ENCODE measurements around the gene FAM50A.

The FAM50A gene

GRCh38 chrX:154469114-154469513 is 25.2 kb downstream of the FAM50A start:
- no peak for TF ChIP-seq ZNF324 (tag by site-specific recombination; IDR thresholded peaks at IDR 0.05)
- no peak for TF ChIP-seq PRDM6 (tag by site-specific recombination; IDR thresholded peaks at IDR 0.05)
- no peak for TF ChIP-seq ZNF214 (tag by site-specific recombination; IDR thresholded peaks at IDR 0.05; ENCODE audit: borderline replicate concordance)
- TF ChIP-seq ZNF202 (tag by site-specific recombination; IDR thresholded peaks at IDR 0.05; ENCODE audit: borderline replicate concordance), result no peak
- no peak for TF ChIP-seq ZNF184 (tag by site-specific recombination; IDR thresholded peaks at IDR 0.05)
- TF ChIP-seq, protein P1, sequence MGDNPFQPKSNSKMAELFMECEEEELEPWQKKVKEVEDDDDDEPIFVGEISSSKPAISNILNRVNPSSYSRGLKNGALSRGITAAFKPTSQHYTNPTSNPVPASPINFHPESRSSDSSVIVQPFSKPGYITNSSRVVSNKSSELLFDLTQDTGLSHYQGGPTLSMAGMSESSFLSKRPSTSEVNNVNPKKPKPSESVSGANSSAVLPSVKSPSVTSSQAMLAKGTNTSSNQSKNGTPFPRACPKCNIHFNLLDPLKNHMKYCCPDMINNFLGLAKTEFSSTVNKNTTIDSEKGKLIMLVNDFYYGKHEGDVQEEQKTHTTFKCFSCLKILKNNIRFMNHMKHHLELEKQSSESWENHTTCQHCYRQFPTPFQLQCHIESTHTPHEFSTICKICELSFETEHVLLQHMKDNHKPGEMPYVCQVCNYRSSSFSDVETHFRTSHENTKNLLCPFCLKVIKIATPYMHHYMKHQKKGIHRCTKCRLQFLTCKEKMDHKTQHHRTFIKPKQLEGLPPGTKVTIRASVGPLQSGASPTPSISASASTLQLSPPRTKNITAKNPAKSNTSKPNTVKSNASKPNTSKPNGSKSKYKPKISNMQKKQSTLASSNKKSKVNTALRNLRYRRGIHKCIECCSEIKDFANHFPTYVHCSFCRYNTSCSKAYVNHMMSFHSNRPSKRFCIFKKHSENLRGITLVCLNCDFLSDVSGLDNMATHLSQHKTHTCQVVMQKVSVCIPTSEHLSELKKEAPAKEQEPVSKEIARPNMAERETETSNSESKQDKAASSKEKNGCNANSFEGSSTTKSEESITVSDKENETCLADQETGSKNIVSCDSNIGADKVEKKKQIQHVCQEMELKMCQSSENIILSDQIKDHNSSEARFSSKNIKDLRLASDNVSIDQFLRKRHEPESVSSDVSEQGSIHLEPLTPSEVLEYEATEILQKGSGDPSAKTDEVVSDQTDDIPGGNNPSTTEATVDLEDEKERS (tag by site-specific recombination; IDR thresholded peaks at IDR 0.05), result no peak
- no peak for TF ChIP-seq ZNF292 (tag by site-specific recombination; IDR thresholded peaks at IDR 0.05; ENCODE audit: borderline replicate concordance, low read depth)
- no peak for TF ChIP-seq ZNF37A (tag by site-specific recombination; IDR thresholded peaks at IDR 0.05)
- TF ChIP-seq ZFP41 (tag by site-specific recombination; IDR thresholded peaks at IDR 0.05; ENCODE audit: borderline replicate concordance), result no peak
- no peak for TF ChIP-seq HOXA7 (CRISPR knock-in tag; IDR thresholded peaks at IDR 0.05; ENCODE audit: borderline replicate concordance)
- no peak for TF ChIP-seq ZNF76 (tag by site-specific recombination; IDR thresholded peaks at IDR 0.05; ENCODE audit: borderline replicate concordance, low read depth)
- ChIA-PET CTCF (no interaction called here), POLR2A (interaction anchor here (0.5 to 1.5 kb wide), 3 partner anchors 10 to 52 kb away, joined by 3 to 4 read pairs (median 3); partner anchors contain the start of gene SLC10A3)
- no peaks in the 10 kb centered on the region for H3K4me1 ChIP-seq (ENCODE audit: control insufficient read depth, insufficient read depth, low read length)
- H3K4me3 ChIP-seq (ENCODE audit: low read depth, low read length), result no peak overlapping the region
- H3K9me3 ChIP-seq (ENCODE audit: control insufficient read depth, insufficient read depth, low read depth, low read length), result no peaks in the 10 kb centered on the region
- no peak overlapping the region for H3K27ac ChIP-seq (ENCODE audit: extremely low read depth, low read depth, low read length)
- H3K36me3 ChIP-seq (ENCODE audit: control insufficient read depth in 2 of 2, insufficient read depth in 1 of 2, low read length in 2 of 2), result peaks cover 0 to 89% of the 10 kb centered on the region in 2 experiments; a peak in 2 of 3 replicates

DNA sequence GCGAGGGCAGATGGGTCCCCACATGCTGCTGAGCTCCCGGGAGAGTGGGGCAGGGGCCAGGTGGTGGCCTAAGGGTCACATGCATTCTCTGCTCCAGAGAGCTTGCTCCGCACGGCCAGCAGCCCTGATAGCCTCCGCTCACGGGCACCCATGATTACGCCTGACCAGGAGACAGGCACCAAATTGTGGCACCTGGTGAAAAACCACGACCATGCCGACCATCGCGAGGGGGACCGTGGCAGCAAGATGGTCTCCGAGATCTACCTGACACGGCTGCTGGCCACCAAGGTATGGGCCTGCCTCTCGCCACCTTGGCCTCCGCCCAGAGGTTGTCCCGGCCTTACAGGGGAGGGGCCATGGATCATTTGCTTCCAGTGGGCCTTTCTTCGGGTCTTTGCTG is 25.9 kb downstream of the FAM50A start:
- peaks cover 0 to 82% of the 10 kb centered on the region in 2 experiments; a peak in 2 of 3 replicates for H3K36me3 ChIP-seq (ENCODE audit: control insufficient read depth in 2 of 2, insufficient read depth in 1 of 2, low read length in 2 of 2)
- H3K9me3 ChIP-seq (ENCODE audit: control insufficient read depth, insufficient read depth, low read depth, low read length), result no peaks in the 10 kb centered on the region
- ChIA-PET CTCF (no interaction called here), POLR2A (interaction anchor here (0.5 kb wide), 1 partner anchor 53 kb away, joined by 3 read pairs; no protein-coding TSS in a partner anchor)
- no peak for TF ChIP-seq ZNF701 (tag by site-specific recombination; IDR thresholded peaks at IDR 0.05)
- TF ChIP-seq ZSCAN23 (tag by site-specific recombination; IDR thresholded peaks at IDR 0.05), result no peak
- TF ChIP-seq ZNF768 (tag by site-specific recombination; IDR thresholded peaks at IDR 0.05), result no peak
- TF ChIP-seq ZNF529 (tag by site-specific recombination; IDR thresholded peaks at IDR 0.05; ENCODE audit: insufficient replicate concordance), result no peak
- TF ChIP-seq, protein P2, sequence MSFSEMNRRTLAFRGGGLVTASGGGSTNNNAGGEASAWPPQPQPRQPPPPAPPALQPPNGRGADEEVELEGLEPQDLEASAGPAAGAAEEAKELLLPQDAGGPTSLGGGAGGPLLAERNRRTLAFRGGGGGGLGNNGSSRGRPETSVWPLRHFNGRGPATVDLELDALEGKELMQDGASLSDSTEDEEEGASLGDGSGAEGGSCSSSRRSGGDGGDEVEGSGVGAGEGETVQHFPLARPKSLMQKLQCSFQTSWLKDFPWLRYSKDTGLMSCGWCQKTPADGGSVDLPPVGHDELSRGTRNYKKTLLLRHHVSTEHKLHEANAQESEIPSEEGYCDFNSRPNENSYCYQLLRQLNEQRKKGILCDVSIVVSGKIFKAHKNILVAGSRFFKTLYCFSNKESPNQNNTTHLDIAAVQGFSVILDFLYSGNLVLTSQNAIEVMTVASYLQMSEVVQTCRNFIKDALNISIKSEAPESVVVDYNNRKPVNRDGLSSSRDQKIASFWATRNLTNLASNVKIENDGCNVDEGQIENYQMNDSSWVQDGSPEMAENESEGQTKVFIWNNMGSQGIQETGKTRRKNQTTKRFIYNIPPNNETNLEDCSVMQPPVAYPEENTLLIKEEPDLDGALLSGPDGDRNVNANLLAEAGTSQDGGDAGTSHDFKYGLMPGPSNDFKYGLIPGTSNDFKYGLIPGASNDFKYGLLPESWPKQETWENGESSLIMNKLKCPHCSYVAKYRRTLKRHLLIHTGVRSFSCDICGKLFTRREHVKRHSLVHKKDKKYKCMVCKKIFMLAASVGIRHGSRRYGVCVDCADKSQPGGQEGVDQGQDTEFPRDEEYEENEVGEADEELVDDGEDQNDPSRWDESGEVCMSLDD (tag by site-specific recombination; IDR thresholded peaks at IDR 0.05), result no peak
- no peak for TF ChIP-seq REPIN1 (tag by site-specific recombination; IDR thresholded peaks at IDR 0.05; ENCODE audit: low read depth)
- TF ChIP-seq ZBTB1 (tag by site-specific recombination; IDR thresholded peaks at IDR 0.05), result no peak
- TF ChIP-seq ZNF211 (tag by site-specific recombination; IDR thresholded peaks at IDR 0.05; ENCODE audit: low read depth), result no peak
- no peak for TF ChIP-seq ZNF391 (tag by site-specific recombination; IDR thresholded peaks at IDR 0.05; ENCODE audit: borderline replicate concordance, low read depth)
- no peak for TF ChIP-seq ZNF24 (tag by site-specific recombination; IDR thresholded peaks at IDR 0.05)
- TF ChIP-seq ZNF621 (tag by site-specific recombination; IDR thresholded peaks at IDR 0.05), result no peak
- TF ChIP-seq SCRT1 (tag by site-specific recombination; IDR thresholded peaks at IDR 0.05; ENCODE audit: borderline replicate concordance), result no peak
- no peak for TF ChIP-seq MEIS1 (CRISPR knock-in tag; IDR thresholded peaks at IDR 0.05; ENCODE audit: borderline replicate concordance)
- no peak for TF ChIP-seq ZFP37 (tag by site-specific recombination; IDR thresholded peaks at IDR 0.05)
- TF ChIP-seq FEZF1 (tag by site-specific recombination; IDR thresholded peaks at IDR 0.05), result no peak
- no peak for TF ChIP-seq ZNF184 (tag by site-specific recombination; IDR thresholded peaks at IDR 0.05)
- no peak for TF ChIP-seq ZNF473 (tag by site-specific recombination; IDR thresholded peaks at IDR 0.05)
- TF ChIP-seq, protein P3, sequence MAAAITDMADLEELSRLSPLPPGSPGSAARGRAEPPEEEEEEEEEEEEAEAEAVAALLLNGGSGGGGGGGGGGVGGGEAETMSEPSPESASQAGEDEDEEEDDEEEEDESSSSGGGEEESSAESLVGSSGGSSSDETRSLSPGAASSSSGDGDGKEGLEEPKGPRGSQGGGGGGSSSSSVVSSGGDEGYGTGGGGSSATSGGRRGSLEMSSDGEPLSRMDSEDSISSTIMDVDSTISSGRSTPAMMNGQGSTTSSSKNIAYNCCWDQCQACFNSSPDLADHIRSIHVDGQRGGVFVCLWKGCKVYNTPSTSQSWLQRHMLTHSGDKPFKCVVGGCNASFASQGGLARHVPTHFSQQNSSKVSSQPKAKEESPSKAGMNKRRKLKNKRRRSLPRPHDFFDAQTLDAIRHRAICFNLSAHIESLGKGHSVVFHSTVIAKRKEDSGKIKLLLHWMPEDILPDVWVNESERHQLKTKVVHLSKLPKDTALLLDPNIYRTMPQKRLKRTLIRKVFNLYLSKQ (tag by site-specific recombination; IDR thresholded peaks at IDR 0.05; ENCODE audit: borderline replicate concordance), result no peak
- no peak overlapping the region for H3K4me3 ChIP-seq (ENCODE audit: low read depth, low read length)
- no peaks in the 10 kb centered on the region for H3K4me1 ChIP-seq (ENCODE audit: control insufficient read depth, insufficient read depth, low read length)
- H3K27ac ChIP-seq (ENCODE audit: extremely low read depth, low read depth, low read length), result no peak overlapping the region
